ENCODE data around the gene PNPLA6. TPM values are rescaled to one million over a fixed set of nuclear protein-coding genes. Genes with fewer than 3 reads are reported as not detected.

The PNPLA6 gene
- total and polyA plus RNA-seq, 2 of the 8 experiments (the other 6 are each of a cell fraction or from before 2014, with no cell fraction given) = 55.1 to 121 TPM

DNA sequence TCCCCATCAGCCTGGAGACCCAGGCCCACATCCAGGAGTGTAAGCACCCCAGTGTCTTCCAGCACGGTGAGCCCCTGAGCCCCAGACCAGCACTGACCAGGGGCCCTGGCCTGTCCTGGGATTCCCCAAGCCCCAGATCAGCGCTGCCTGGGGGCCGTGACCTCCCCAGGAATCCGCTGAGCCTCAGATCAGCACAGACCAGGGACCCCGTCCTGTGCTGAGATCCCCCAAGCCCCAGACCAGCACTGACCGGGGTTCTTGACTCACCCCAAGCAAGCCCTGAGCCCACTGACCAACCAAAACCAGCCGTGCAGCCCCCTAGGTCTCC, 7.4 kb upstream of the PNPLA6 start:
- H3K14ac ChIP-seq (ENCODE audit: insufficient read length) = no peak overlapping the region
- H3K56ac ChIP-seq (replicated peaks; ENCODE audit: insufficient read length, low read depth, low read length) = no peak overlapping the region
- H3K79me1 ChIP-seq (ENCODE audit: low read depth, low read length) = no peaks in the 10 kb centered on the region; the same call in 1 of the 2 replicates
- no peak overlapping the region for H3K4ac ChIP-seq (replicated peaks; ENCODE audit: insufficient read length, low read depth, low read length)
- no peaks in the 10 kb centered on the region for H3K27me3 ChIP-seq (replicated peaks in 1 of 4; ENCODE audit: control insufficient read depth in 3 of 4, extremely low read depth in 1 of 4, insufficient read depth in 3 of 4, low read length in 3 of 4)
- peaks cover 0 to 9% (median 0%) of the 10 kb centered on the region in 4 experiments; a peak in 3 of 8 replicates for H3K36me3 ChIP-seq (ENCODE audit: control insufficient read depth in 2 of 4, insufficient read depth in 4 of 4, low read length in 3 of 4)
- H3K79me2 ChIP-seq (ENCODE audit: control insufficient read depth in 1 of 2, insufficient read depth in 2 of 2, low read length in 2 of 2) = no peaks in the 10 kb centered on the region
- H2BK15ac ChIP-seq (ENCODE audit: low read length) = no peak overlapping the region
- 89% methylated on average over 7 of the region's 7 CpGs; no CpG with 5 or more reads in 1 of the 2 experiments for WGBS, 2 experiments (ENCODE audit: extremely low coverage in 1 of 2, insufficient coverage in 1 of 2, insufficient read length in 1 of 2, insufficient replicate concordance in 2 of 2, low coverage in 1 of 2, low lambda C conversion rate in 2 of 2, missing lambda C conversion rate in 1 of 2)
- no peaks in the 10 kb centered on the region for H3K9me3 ChIP-seq (ENCODE audit: insufficient read depth in 2 of 2, low read depth in 1 of 2, low read length in 1 of 2)
- DNase-seq (ENCODE audit: low read depth in 1 of 2, low spot score in 2 of 2) (no peak), FAIRE-seq (no peak)
- no peak overlapping the region for H4K5ac ChIP-seq (ENCODE audit: insufficient read length, low read depth, low read length)
- no peak overlapping the region for H4K8ac ChIP-seq (ENCODE audit: extremely low read depth, insufficient read depth, low read length)
- no peak overlapping the region for H2AFZ ChIP-seq (ENCODE audit: low read length)
- no peak overlapping the region for H4K91ac ChIP-seq (replicated peaks; ENCODE audit: insufficient read length, low read length)
- no peak overlapping the region for H3K27ac ChIP-seq (ENCODE audit: low read depth, low read length)
- ChIA-PET POLR2A (ENCODE audit: partially characterized antibody) (no interaction called here), CTCF (ENCODE audit: partially characterized antibody) (no interaction called here)
- no peak overlapping the region for H2BK12ac ChIP-seq (ENCODE audit: low read depth, low read length)
- H3K4me2 ChIP-seq (ENCODE audit: insufficient read depth in 1 of 2, low read depth in 2 of 2, low read length in 2 of 2) = no peak overlapping the region
- H3K23ac ChIP-seq (ENCODE audit: insufficient read length) = no peak overlapping the region
- peaks cover 0 to 4% of the 10 kb centered on the region in 2 experiments for H4K20me1 ChIP-seq (replicated peaks in 1 of 2; ENCODE audit: control insufficient read depth in 1 of 2, insufficient read depth in 2 of 2, low read length in 2 of 2)
- H3K23me2 ChIP-seq (ENCODE audit: low read depth, low read length) = no peaks in the 10 kb centered on the region; the same call in 1 of the 2 replicates
- H3K4me1 ChIP-seq (replicated peaks in 1 of 4; ENCODE audit: control insufficient read depth in 3 of 4, insufficient read depth in 4 of 4, low read length in 3 of 4) = peaks cover 0 to 6% (median under 1%) of the 10 kb centered on the region in 4 experiments; a peak in 3 of 7 replicates
- no peak overlapping the region for H3K9ac ChIP-seq (replicated peaks in 1 of 4; ENCODE audit: extremely low read depth in 1 of 4, low read depth in 3 of 4, low read length in 3 of 4)
- no peak overlapping the region for H2AK5ac ChIP-seq (ENCODE audit: low read depth, low read length)
- no peak overlapping the region for H2BK5ac ChIP-seq (ENCODE audit: low read depth, low read length)
- H2BK120ac ChIP-seq (replicated peaks; ENCODE audit: low read depth, low read length) = no peak overlapping the region
- H3K4me3 ChIP-seq (ENCODE audit: extremely low read depth in 1 of 4, insufficient read depth in 2 of 4, low read depth in 3 of 4, low read length in 4 of 4) = no peak overlapping the region
- no peak overlapping the region for H2BK20ac ChIP-seq (ENCODE audit: low read length)
- H3K18ac ChIP-seq (ENCODE audit: extremely low read depth, low read length) = no peak overlapping the region
- TF ChIP-seq KDM5A (IDR thresholded peaks at IDR 0.05; ENCODE audit: low read length) = no peak
- TF ChIP-seq BACH1 (IDR thresholded peaks at IDR 0.05; ENCODE audit: low read length) = no peak

Data from H1 (cell line).